NCI-H128 (cell line): ENCODE data around the gene LRP1B.

Experiments
- DNase-seq: peaks from one replicate; lab custom pipeline; 2025; ENCODE audit not compliant: unreplicated experiment; lab: John Stamatoyannopoulos, UW

LRP1B gene

DNA sequence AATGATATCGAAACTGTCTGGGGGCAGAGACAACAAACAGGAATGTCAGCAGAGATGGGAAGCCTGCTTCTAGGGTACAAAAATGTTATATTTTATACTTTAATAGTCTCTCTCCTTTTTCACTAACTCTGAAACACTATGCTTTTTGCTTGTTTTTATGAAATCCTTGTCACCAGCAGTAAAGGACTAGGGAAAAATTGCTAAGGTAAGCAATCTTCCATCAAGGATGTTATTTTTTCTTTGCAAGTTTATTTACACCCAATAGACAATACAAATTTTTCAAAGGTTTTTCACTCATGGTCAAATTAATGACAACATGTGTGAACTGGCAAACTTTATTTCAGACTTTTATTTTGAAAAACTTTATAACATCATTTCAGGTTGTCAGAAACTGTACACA, 1884.8 kb downstream of the LRP1B start:
- DNase-seq = no peak

- no peak for DNase-seq
Observed at GRCh38 chr2:140242889-140243288, 1887.9 kb downstream of the LRP1B start.

DNA sequence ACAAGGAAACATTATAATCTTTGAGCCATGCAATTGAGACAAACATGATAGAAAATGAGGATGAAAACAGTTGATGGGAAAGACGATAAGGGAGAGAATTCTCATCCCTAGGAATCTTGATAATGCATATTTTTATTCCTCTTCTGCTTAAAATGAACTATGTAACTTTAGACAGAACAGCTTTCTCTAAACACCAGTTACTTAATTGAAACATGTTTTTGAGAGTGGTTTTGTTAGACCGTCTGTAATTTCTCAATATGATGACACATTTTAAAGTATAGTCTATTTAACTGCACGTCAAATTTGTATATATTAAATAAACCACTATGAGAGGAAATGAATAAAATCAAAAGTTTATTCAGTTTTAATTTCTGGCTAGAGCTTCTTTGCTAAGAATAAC, 1896.7 kb downstream of the LRP1B start:
- no peak for DNase-seq

DNA sequence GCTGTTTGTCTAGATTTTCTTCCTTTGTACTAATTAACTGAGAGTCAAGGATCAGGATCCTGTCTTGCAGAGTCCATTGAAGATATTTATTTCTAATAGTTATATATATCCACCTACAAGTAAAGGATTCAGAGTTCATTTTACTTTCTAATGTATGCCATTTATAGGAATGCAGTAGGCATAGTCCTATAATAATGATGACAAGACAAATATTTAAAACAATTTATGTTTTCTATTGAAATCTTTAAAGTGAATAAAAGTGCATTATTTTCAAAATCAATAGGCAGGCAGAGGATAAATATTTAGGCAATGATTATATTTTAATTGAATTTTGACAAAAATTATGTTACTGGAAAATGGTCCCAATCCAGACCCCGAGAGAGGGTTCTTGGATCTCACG, 1919.9 kb downstream of the LRP1B start:
- DNase-seq = no peak

GRCh38 chr2:140205093-140205492, 1925.7 kb downstream of the LRP1B start:
- no peak for DNase-seq

- no peak for DNase-seq
Observed at GRCh38 chr2:140203347-140203746, 1927.5 kb downstream of the LRP1B start.

GRCh38 chr2:140201572-140201971, 1929.2 kb downstream of the LRP1B start:
- no peak for DNase-seq

GRCh38 chr2:140200764-140201163, 1930.1 kb downstream of the LRP1B start:
- DNase-seq = no peak

GRCh38 chr2:140200307-140200706, 1930.5 kb downstream of the LRP1B start:
- DNase-seq = no peak

- no peak for DNase-seq
Observed at GRCh38 chr2:140199312-140199711, 1931.5 kb downstream of the LRP1B start.

- no peak for DNase-seq
Observed at GRCh38 chr2:140187086-140187485, 1943.7 kb downstream of the LRP1B start.

DNA sequence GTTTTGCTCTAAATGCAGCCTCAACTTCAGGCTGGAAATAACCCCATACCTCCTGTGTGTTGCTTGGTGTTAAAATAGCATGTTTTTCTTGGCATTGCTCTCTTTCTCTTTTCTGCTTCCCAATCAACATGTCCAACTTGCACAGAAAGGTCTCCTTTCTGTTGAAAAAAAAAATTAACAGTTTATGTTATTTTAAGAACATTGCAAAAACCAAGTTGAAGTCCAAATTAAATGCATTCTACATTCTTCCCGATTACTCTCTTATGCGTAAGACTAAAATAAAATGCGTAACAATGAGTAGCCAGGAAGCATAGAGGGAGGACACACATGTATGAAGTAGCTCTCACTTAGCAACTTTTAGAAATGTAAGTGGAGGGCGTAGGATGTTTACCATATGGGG, 1944.5 kb downstream of the LRP1B start:
- no peak for DNase-seq

DNA sequence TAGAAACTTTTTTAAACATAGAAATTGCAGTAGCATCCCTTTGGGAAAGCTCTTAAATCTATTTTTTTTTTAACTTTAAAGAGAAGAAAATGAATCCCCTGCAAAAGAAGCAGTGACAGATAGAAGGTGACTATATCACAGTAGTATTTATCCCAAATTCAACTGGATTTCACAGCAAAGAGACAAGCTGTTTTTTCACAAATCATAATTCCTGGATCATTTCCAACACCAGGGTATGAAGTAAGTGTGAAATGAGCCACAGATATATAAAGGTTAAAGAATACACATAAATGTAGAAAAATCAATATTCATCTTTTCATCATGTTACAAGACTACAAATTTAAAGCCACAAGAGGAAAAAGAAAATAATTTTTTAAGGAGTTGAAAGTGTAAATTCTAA, 1945.7 kb downstream of the LRP1B start:
- no peak for DNase-seq

- no peak for DNase-seq
Observed at GRCh38 chr2:140183056-140183765, 1947.6 kb downstream of the LRP1B start.
